Measurements from ENCODE around the gene RIC3.
A peak's percentile ranks its signal among the peaks of the same experiment; 100 is the strongest.

The RIC3 gene

DNA sequence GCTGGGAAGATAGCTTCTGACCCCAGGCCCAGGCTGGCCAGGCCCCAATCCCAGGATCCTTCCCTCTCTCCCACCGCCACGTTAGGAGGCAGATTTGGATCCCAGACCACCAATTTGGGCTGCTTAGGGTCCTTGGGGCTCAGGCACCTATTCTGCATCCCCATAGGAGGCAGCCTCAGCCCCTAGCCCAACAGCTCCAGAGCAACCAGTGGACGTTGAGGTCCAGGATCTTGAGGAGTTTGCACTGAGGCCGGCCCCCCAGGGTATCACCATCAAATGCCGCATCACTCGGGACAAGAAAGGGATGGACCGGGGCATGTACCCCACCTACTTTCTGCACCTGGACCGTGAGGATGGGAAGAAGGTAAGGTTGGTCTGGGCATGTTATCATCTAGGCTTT is 71.8 kb downstream of the RIC3 start:
- no peak for DNase-seq
- H3K9me3 Mint-ChIP-seq: no peaks in the 10 kb centered on the region

DNA sequence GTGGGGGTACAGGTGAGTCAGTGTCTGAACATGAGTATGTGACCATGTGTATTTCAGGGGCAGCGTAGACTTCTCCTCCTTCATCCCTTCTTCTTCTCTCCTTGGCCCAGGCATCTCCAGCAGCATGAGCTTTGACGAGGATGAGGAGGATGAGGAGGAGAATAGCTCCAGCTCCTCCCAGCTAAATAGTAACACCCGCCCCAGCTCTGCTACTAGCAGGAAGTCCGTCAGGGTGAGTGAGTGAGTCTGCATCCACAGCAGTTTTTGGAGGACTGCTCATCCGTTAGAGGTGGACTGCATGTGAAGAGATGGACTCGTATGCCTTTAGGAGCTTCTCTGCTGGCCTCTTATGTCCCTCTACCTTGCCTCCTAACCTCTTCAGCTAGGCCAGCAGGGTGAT is 72.2 kb downstream of the RIC3 start:
- DNase-seq (no peak), ATAC-seq (replicated peaks) (no peak)
- Mint-ChIP-seq H3K4me1 (ENCODE audit: low read depth in 2 of 2) (peaks cover 0 to 2% of the 10 kb centered on the region in 2 donors), H3K27ac (no peak overlapping the region), H3K9me3 (no peaks in the 10 kb centered on the region), H3K36me3 (ENCODE audit: insufficient read depth) (no peaks in the 10 kb centered on the region), H3K27me3 (no peaks in the 10 kb centered on the region), H3K4me3 (no peak overlapping the region)

More for the DNA sequence above, 71.8 kb downstream of the RIC3 start:
- no peak overlapping the region for H3K27ac Mint-ChIP-seq
- H3K4me3 Mint-ChIP-seq: no peak overlapping the region
- ATAC-seq (replicated peaks): no peak
- H3K27me3 Mint-ChIP-seq: no peaks in the 10 kb centered on the region
- H3K36me3 Mint-ChIP-seq (ENCODE audit: insufficient read depth): no peaks in the 10 kb centered on the region
- peaks cover 0 to 2% of the 10 kb centered on the region in 2 donors for H3K4me1 Mint-ChIP-seq (ENCODE audit: low read depth in 2 of 2)

DNA sequence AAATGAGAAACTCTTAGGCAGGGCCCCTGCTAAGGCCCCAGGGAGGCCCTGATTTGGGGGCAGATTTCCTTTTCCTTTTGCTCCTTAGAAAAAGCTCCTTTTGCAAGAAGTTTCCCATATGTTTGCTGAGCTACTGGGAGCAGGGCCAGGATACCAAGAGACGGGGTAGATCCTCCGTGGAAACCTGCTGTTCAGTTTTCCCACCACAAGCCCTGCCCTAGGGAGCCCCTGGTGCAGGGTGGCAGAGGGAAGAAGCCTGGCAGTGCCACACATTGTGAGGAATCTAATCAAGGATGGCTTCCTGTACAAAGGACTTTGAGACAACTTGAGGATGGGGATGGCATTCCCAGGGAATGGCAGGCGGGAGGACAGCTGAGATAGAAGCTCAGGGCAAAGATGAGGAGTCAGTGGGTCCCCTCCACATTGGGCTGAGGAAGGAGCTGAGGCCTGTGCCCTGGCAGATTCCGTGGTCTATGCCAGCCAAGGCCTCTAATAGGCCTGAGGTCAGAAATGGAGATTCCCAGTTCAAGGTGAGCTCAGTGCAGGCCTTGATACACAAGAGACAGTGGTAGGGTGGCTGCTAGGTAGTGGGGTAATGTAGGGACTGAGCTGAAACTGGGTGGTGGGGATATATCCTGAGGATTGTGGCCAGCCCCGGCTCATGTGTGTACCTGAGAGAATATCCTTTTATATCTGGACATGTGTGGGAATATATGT is 72.9 kb downstream of the RIC3 start:
- Mint-ChIP-seq H3K4me3 (no peak overlapping the region), H3K27me3 (no peaks in the 10 kb centered on the region), H3K4me1 (ENCODE audit: low read depth in 2 of 2) (peaks cover 0 to 2% of the 10 kb centered on the region in 2 donors), H3K9me3 (no peaks in the 10 kb centered on the region), H3K36me3 (ENCODE audit: insufficient read depth) (no peaks in the 10 kb centered on the region), H3K27ac (no peak overlapping the region)
- DNase-seq (no peak), ATAC-seq (replicated peaks) (no peak)

DNA sequence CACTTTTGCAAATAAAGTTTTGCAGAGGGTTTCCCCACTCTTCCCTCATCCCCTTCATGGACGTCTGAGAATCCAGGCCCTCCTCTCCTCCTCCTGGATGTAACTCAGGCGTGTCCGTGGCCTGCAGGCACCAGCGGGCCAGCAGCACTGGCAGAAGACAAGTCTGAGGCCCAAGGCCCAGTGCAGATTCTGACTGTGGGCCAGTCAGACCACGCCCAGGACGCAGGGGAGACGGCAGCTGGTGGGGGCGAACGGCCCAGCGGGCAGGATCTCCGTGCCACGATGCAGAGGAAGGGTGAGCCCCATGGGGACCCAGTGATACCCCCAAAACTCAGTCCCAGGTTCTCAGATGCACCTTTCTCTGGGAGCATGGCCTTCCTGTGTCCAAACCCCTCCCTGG is 73.5 kb downstream of the RIC3 start:
- peaks cover 0 to 2% of the 10 kb centered on the region in 2 donors for H3K4me1 Mint-ChIP-seq (ENCODE audit: low read depth in 2 of 2)
- H3K36me3 Mint-ChIP-seq (ENCODE audit: insufficient read depth): no peaks in the 10 kb centered on the region
- H3K4me3 Mint-ChIP-seq: no peak overlapping the region
- no peak overlapping the region for H3K27ac Mint-ChIP-seq
- ATAC-seq (replicated peaks) (no peak), DNase-seq (no peak)
- no peaks in the 10 kb centered on the region for H3K27me3 Mint-ChIP-seq
- H3K9me3 Mint-ChIP-seq: no peaks in the 10 kb centered on the region

DNA sequence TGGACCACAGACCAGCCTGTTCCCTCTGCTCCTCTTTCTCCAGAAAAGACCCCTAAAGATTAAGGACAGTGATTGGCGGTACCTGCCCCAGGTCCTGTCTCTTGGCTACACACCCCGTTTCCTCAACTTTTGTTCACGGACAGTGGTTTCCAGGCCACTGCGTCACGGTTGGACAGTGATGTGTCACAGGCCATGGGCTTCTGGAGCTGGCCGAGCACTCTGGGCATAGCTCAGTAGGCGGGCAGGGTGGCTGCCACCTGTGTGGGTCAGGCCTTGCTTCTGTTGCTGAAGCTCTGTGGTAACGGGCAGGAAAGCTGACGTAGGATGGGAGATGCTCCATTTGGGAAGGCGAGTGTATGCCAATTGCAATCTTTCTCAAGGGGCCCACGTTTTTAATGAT is 74.2 kb downstream of the RIC3 start:
- H3K4me1 Mint-ChIP-seq (ENCODE audit: low read depth in 2 of 2): peaks cover 0 to 2% of the 10 kb centered on the region in 2 donors
- H3K27me3 Mint-ChIP-seq: no peaks in the 10 kb centered on the region
- H3K27ac Mint-ChIP-seq: no peak overlapping the region
- ATAC-seq (replicated peaks): no peak
- no peak overlapping the region for H3K4me3 Mint-ChIP-seq
- no peaks in the 10 kb centered on the region for H3K36me3 Mint-ChIP-seq (ENCODE audit: insufficient read depth)
- no peak for DNase-seq
- no peaks in the 10 kb centered on the region for H3K9me3 Mint-ChIP-seq

DNA sequence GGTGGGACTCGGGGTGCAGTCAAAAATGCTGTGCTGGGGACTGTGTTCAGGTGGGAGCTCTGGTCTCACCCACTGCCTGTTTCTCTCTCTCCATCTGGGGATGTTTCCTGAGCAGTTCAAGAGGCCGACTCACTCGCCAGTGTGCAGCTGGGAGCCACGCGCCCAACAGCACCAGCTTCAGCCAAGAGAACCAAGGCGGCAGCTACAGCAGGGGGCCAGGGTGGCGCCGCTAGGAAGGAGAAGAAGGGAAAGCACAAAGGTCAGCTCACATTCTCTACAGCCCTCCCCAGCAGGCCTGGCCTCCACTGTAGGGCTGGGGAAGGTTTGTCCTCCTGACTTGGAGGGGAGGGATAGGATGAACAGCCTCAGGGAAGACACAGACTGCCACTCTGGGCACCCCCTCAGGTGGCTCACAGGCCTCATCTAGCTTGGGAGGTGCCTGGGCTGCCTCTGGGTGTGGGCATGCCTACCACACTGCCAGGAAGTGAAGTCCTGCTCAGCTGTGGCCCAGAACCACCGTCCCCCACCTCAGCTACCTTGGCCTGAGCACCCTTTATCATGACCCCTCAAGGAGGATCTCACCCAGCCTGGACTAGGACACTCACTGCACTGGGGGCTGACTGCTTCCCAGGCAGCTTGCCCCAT is 74.8 kb downstream of the RIC3 start:
- Mint-ChIP-seq H3K36me3 (ENCODE audit: insufficient read depth) (no peaks in the 10 kb centered on the region), H3K27me3 (no peaks in the 10 kb centered on the region), H3K9me3 (no peaks in the 10 kb centered on the region), H3K4me3 (no peak overlapping the region), H3K4me1 (ENCODE audit: low read depth in 2 of 2) (peaks cover 0 to 2% of the 10 kb centered on the region in 2 donors), H3K27ac (no peak overlapping the region)
- ATAC-seq (replicated peaks) (no peak), DNase-seq (no peak)

DNA sequence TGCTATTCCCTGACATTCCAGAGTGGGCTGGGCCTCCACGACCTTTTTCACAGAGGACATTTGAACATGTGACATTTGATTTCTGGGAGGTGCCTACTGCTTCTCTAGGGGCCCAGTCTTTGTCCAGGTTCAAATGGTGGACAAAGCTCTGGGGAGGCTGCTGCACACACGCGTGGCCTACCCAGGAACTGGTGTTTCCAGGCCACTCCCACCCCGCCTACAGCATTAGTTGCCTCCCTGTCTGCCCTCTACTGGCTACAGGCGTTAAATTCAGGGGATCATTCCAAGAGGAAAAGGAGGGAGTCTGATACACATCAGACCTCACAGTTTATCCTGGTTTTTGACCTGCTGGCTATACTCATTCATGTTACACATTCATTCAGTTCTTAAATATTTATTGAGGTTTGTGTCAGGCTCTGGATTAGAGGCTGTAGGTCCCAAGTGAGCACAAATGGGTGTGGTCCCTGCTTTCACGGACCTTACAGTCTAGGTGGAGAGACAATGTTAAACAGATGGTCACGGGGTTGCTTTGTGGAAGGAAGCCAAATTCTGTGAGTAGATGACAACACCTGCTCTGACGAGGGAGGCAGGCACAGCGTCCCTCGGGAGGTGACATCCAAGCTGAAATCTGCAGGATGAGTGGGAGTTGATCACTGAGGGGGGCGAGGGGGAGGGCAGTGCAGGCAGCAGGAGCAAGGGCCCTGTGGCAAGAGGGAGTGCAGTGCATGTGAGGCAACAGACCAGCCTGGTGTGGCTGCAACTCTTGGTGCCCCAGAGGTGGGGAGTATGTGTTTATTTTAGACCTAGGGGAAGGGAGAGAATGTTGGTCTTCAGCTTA is 76.0 kb downstream of the RIC3 start:
- Mint-ChIP-seq H3K4me3 (no peak overlapping the region), H3K27me3 (peaks cover 0 to 12% of the 10 kb centered on the region in 2 donors), H3K4me1 (ENCODE audit: low read depth in 2 of 2) (peaks cover 0 to 2% of the 10 kb centered on the region in 2 donors), H3K36me3 (ENCODE audit: insufficient read depth) (no peaks in the 10 kb centered on the region), H3K27ac (peak overlapping the region in 1 of 2 donors; percentile 13), H3K9me3 (no peaks in the 10 kb centered on the region)
- ATAC-seq (replicated peaks) (no peak), DNase-seq (no peak)

DNA sequence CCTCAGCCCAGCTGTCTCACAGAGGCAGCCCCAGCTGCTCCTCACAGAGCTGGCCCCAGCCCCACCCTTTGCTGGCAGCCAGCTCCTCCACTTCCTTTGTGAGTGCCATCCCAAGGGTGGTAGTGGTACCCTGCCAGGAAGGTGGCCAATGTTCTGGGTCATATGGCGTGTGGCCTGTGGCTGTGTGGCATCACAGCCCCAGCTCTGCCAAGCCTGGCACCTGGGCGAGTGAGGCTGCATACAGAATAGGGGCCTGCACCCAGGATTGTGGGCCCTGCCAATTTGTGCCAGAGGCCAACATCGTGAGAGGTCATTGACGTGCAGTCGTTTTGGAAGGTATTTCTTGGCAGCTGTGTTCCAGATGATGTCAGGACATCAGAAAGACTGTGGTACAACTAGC is 77.1 kb downstream of the RIC3 start:
- Mint-ChIP-seq H3K4me1 (ENCODE audit: low read depth in 2 of 2) (peaks cover 0 to 2% of the 10 kb centered on the region in 2 donors), H3K4me3 (no peak overlapping the region), H3K27ac (no peak overlapping the region), H3K9me3 (no peaks in the 10 kb centered on the region), H3K27me3 (peaks cover 0 to 23% of the 10 kb centered on the region in 2 donors), H3K36me3 (ENCODE audit: insufficient read depth) (no peaks in the 10 kb centered on the region)
- DNase-seq (no peak), ATAC-seq (replicated peaks) (no peak)

DNA sequence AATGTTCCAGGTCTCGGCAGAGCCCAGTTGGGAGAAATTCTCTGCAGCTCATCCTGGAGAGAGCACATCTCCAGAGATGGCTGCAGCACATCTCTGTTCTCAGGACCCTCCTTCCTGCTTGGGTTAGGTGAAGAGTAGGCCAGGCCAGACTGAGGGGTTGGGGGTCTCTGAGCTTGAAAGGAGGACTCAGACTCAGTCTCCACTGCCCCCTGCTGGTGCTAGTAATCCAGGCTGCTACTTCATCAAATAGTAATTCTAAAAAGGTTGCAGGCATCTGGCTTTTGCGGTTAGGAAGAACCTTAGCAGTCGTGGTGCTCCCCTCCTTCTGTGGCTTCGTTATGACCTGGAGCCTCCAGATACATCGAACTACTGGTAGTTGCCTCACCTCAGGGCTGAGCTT is 78.1 kb downstream of the RIC3 start:
- Mint-ChIP-seq H3K36me3 (ENCODE audit: insufficient read depth) (no peaks in the 10 kb centered on the region), H3K4me3 (no peak overlapping the region)

DNA sequence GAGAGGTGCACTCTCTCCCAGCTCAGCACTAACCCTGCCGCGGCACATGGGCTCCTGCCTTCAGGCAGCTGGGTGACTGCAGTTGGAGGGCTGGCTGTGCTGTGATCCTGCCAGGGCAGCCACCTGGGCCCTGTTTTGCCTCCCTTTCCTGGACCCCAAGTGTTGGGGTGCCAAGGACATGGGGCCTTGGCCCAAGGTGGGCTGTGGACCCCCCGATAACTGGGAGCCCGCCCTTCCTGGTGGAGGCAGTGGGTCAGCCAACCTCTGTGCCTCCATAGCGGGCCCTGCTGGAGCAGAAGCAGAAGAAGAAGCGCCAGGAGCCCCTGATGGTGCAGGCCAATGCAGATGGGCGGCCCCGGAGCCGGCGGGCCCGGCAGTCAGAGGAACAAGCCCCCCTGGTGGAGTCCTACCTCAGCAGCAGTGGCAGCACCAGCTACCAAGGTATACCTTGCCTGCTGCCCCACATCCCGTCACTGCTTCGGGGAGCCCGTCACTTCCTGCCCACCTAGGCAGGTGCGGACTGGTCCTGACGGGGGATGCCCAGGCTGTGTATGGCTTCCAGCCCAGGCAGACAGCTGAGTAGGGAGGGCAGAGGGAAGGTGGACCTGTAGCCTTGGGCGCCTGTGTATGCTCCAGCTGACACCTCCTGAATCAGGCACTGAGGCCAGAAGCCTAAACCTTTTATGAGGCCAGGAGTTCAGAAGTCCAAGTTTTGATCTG is 78.9 kb downstream of the RIC3 start:
- ATAC-seq (replicated peaks): no peak
- no peak overlapping the region for H3K27ac Mint-ChIP-seq
- peaks cover 12 to 41% of the 10 kb centered on the region in 2 donors for H3K27me3 Mint-ChIP-seq
- no peaks in the 10 kb centered on the region for H3K9me3 Mint-ChIP-seq
- DNase-seq: no peak
- peaks cover 0 to 2% of the 10 kb centered on the region in 2 donors for H3K4me1 Mint-ChIP-seq (ENCODE audit: low read depth in 2 of 2)
- H3K4me3 Mint-ChIP-seq: no peak overlapping the region
- no peaks in the 10 kb centered on the region for H3K36me3 Mint-ChIP-seq (ENCODE audit: insufficient read depth)

More for the DNA sequence above, 78.1 kb downstream of the RIC3 start:
- Mint-ChIP-seq H3K9me3 (no peaks in the 10 kb centered on the region), H3K4me1 (ENCODE audit: low read depth in 2 of 2) (peaks cover 0 to 2% of the 10 kb centered on the region in 2 donors), H3K27me3 (peaks cover 4 to 33% of the 10 kb centered on the region in 2 donors), H3K27ac (no peak overlapping the region)
- DNase-seq (no peak), ATAC-seq (replicated peaks) (no peak)

DNA sequence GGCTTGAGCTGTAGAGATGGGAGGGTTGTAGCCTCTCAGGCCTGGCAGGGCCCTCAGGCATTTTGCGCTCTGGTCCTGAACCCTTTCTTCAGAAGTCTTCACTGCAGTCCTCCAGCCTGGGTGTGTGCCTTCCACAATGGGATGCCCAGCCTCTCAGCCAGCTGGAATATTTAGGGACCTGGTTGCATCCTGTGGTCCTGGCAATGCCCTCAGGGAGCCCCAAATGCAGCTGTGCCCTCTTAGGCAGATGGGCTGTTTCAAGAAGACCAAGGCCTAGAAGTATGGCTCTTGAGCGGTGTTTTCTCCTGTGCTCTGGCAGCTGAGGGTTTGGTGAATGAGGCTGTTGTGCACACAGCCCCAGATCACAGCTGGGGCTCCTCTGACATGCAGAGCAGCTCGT is 81.1 kb downstream of the RIC3 start:
- ATAC-seq (replicated peaks) (no peak), DNase-seq (no peak)
- Mint-ChIP-seq H3K27me3 (peaks cover 30 to 63% of the 10 kb centered on the region in 2 donors), H3K4me1 (ENCODE audit: low read depth in 2 of 2) (peaks cover 0 to 2% of the 10 kb centered on the region in 2 donors), H3K4me3 (no peak overlapping the region), H3K9me3 (no peaks in the 10 kb centered on the region), H3K27ac (no peak overlapping the region), H3K36me3 (ENCODE audit: insufficient read depth) (no peaks in the 10 kb centered on the region)

DNA sequence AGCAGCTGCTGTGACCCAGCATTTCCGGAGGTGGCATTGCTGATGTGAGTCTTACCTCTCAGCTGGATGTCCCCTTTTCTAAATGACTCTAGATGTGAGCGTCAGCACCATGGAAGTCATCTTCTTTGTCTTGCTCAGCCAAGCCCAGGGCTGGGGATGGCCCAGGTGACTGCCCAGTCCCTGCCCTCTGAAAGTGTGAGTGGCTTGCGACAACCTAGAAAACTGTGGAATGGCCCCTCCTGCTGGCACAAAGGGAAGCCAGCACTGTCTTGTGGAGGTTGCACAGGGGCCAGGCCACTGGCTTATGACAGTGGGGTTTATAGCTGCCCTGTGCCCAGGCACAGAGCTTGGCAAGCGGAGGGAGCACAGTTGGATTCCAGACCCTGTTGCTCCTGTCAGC is 81.6 kb downstream of the RIC3 start:
- H3K36me3 Mint-ChIP-seq (ENCODE audit: insufficient read depth): no peaks in the 10 kb centered on the region
- no peaks in the 10 kb centered on the region for H3K9me3 Mint-ChIP-seq
- no peak for ATAC-seq (replicated peaks)

DNA sequence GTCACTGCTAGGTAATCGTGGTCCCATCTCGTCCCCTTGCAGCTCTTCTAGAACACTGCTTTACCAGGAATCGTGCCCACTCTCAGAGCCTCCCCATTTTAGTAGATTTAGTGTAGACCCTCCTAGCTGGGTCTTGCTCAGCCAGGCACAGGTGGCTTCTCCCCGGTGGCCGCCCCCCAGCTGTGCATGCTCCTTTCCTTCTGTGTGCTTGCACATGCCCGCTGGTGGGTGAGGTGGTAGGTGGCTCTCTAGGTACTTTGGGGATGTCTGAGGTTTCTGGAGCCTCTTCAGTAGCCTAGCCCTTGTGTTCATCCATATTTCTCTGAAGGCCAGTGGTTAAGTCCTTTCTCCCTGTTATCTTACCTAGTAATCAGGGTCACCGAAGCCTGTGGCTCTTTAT is 82.3 kb downstream of the RIC3 start:
- Mint-ChIP-seq H3K27me3 (peaks cover 42 to 75% of the 10 kb centered on the region in 2 donors), H3K36me3 (ENCODE audit: insufficient read depth) (no peaks in the 10 kb centered on the region), H3K4me3 (no peak overlapping the region), H3K27ac (no peak overlapping the region), H3K9me3 (no peaks in the 10 kb centered on the region), H3K4me1 (ENCODE audit: low read depth in 2 of 2) (no peaks in the 10 kb centered on the region)
- no peak for ATAC-seq (replicated peaks)
- no peak for DNase-seq

More for the DNA sequence above, 81.6 kb downstream of the RIC3 start:
- Mint-ChIP-seq H3K27ac (no peak overlapping the region), H3K4me1 (ENCODE audit: low read depth in 2 of 2) (no peaks in the 10 kb centered on the region), H3K4me3 (no peak overlapping the region), H3K27me3 (peaks cover 36 to 68% of the 10 kb centered on the region in 2 donors)
- DNase-seq: no peak

All from effector memory CD8-positive, alpha-beta T cell (primary cell).